HEK293T (cell line): ENCODE measurements around the gene ORAI2.

ENCODE experiments used
- ARNT ChIP-seq: fragments of 450-650 bp; IDR thresholded peaks from 2 replicates; pipeline ENCODE4 v1.6.1; 2017; ENCODE audit warnings: mild to moderate bottlenecking
- BHLHE40 ChIP-seq: fragments of 450-650 bp; IDR thresholded peaks from 2 replicates; pipeline ENCODE4 v1.6.1; 2016; ENCODE audit warnings: mild to moderate bottlenecking, moderate library complexity, borderline replicate concordance
- CTBP1 ChIP-seq: fragments of 450-650 bp; IDR thresholded peaks from 2 replicates; pipeline ENCODE4 v1.6.1; 2016; ENCODE audit warnings: borderline replicate concordance
- FOXA1 ChIP-seq: fragments of 450-650 bp; IDR thresholded peaks from 2 replicates; pipeline ENCODE4 v1.6.1; 2016; ENCODE audit warnings: mild to moderate bottlenecking
- FOXK2 ChIP-seq: fragments of 450-650 bp; IDR thresholded peaks from 2 replicates; pipeline ENCODE4 v1.6.1; 2016; ENCODE audit warnings: mild to moderate bottlenecking
- FOXM1 ChIP-seq: fragments of 450-650 bp; IDR thresholded peaks from 2 replicates; pipeline ENCODE4 v1.6.1; 2017; ENCODE audit warnings: mild to moderate bottlenecking, borderline replicate concordance
- HDGF ChIP-seq: fragments of 450-650 bp; IDR thresholded peaks from 2 replicates; pipeline ENCODE4 v1.6.1; 2017; ENCODE audit warnings: antibody characterized with exemption, borderline replicate concordance
- LEF1 ChIP-seq: fragments of 450-650 bp; IDR thresholded peaks from 2 replicates; pipeline ENCODE4 v1.6.1; 2017; ENCODE audit warnings: mild to moderate bottlenecking, borderline replicate concordance
- NFRKB ChIP-seq: fragments of 450-650 bp; IDR thresholded peaks from 2 replicates; pipeline ENCODE4 v1.6.1; 2016; ENCODE audit warnings: mild to moderate bottlenecking, moderate library complexity
- SP1 ChIP-seq: fragments of 450-650 bp; IDR thresholded peaks from 2 replicates; pipeline ENCODE4 v1.6.1; 2017
- SUZ12 ChIP-seq: fragments of 450-650 bp; IDR thresholded peaks from 2 replicates; pipeline ENCODE4 v1.6.1; 2016; ENCODE audit warnings: mild to moderate bottlenecking
- TARDBP ChIP-seq: fragments of 450-650 bp; IDR thresholded peaks from 2 replicates; pipeline ENCODE4 v1.6.1; 2016
- ZNF384 ChIP-seq: fragments of 450-650 bp; IDR thresholded peaks from 2 replicates; pipeline ENCODE4 v1.6.1; 2016
- TF ChIP-seq, protein P1 (sequence below): fragments of 450-650 bp; IDR thresholded peaks from 2 replicates; pipeline ENCODE4 v1.6.1; 2016

- TF ChIP-seq FOXM1, result no peak
- no peak for TF ChIP-seq FOXK2
- TF ChIP-seq BHLHE40, result no peak
- no peak for TF ChIP-seq FOXA1
- TF ChIP-seq SP1, result no peak
- TF ChIP-seq HDGF, result no peak
- no peak for TF ChIP-seq SUZ12
- no peak for TF ChIP-seq NFRKB
- no peak for TF ChIP-seq LEF1
- TF ChIP-seq, protein P1, sequence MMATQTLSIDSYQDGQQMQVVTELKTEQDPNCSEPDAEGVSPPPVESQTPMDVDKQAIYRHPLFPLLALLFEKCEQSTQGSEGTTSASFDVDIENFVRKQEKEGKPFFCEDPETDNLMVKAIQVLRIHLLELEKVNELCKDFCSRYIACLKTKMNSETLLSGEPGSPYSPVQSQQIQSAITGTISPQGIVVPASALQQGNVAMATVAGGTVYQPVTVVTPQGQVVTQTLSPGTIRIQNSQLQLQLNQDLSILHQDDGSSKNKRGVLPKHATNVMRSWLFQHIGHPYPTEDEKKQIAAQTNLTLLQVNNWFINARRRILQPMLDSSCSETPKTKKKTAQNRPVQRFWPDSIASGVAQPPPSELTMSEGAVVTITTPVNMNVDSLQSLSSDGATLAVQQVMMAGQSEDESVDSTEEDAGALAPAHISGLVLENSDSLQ, result no peak
- TF ChIP-seq ARNT, result no peak
- TF ChIP-seq CTBP1, result no peak
- TF ChIP-seq TARDBP, result no peak
- TF ChIP-seq ZNF384, result no peak
Observed at GRCh38 chr7:102456327-102456726, 23.0 kb downstream of the ORAI2 start.
